ENCODE measurements around the gene BMAL1.

BMAL1 gene

GRCh38 chr11:13320688-13321087 is 43.1 kb downstream of the BMAL1 start:
- Histone ChIP-seq H3K27ac (ENCODE audit: low read length) (no peak overlapping the region), H3K9ac (ENCODE audit: low read depth, low read length) (no peak overlapping the region), H3K27me3 (ENCODE audit: insufficient read depth, low read length, poor library complexity) (no peaks in the 10 kb centered on the region), H3K4me3 (ENCODE audit: low read depth in 1 of 2, low read length in 2 of 2) (no peak overlapping the region), H3K36me3 (ENCODE audit: insufficient read depth, low read length) (no peaks in the 10 kb centered on the region), H3K4me1 (ENCODE audit: insufficient read depth, low read length) (peaks cover 9% of the 10 kb centered on the region), H4K20me1 (ENCODE audit: insufficient read depth, low read length) (peaks cover 31% of the 10 kb centered on the region), H3K4me2 (ENCODE audit: insufficient read depth, low read length) (no peak overlapping the region), H3K79me2 (ENCODE audit: insufficient read depth, low read length) (peaks cover 11% of the 10 kb centered on the region), H2AFZ (ENCODE audit: low read depth, low read length) (no peak overlapping the region), H3K9me3 (ENCODE audit: insufficient read depth, low read length, severe bottlenecking) (no peaks in the 10 kb centered on the region)
- TF ChIP-seq EZH2 (IDR thresholded peaks at IDR 0.05; ENCODE audit: borderline replicate concordance, low read depth, low read length, severe bottlenecking), result no peak
- TF ChIP-seq CTCF (IDR thresholded peaks at IDR 0.05; ENCODE audit: borderline replicate concordance, extremely low read depth, low read length, poor library complexity, severe bottlenecking), result no peak
- DNase-seq, result no peak
- no peak for ATAC-seq (ENCODE audit: insufficient read depth, low read depth)

- H4K20me1 ChIP-seq (ENCODE audit: insufficient read depth, low read length), result peaks cover 32% of the 10 kb centered on the region
- peaks cover 8% of the 10 kb centered on the region for H3K79me2 ChIP-seq (ENCODE audit: insufficient read depth, low read length)
- no peak overlapping the region for H2AFZ ChIP-seq (ENCODE audit: low read depth, low read length)
- H3K27me3 ChIP-seq (ENCODE audit: insufficient read depth, low read length, poor library complexity), result no peaks in the 10 kb centered on the region
- TF ChIP-seq EZH2 (IDR thresholded peaks at IDR 0.05; ENCODE audit: borderline replicate concordance, low read depth, low read length, severe bottlenecking), result no peak
- no peak for TF ChIP-seq CTCF (IDR thresholded peaks at IDR 0.05; ENCODE audit: borderline replicate concordance, extremely low read depth, low read length, poor library complexity, severe bottlenecking)
- no peaks in the 10 kb centered on the region for H3K36me3 ChIP-seq (ENCODE audit: insufficient read depth, low read length)
- no peak overlapping the region for H3K27ac ChIP-seq (ENCODE audit: low read length)
- no peak for ATAC-seq (ENCODE audit: insufficient read depth, low read depth)
- DNase-seq, result no peak
- no peak overlapping the region for H3K9ac ChIP-seq (ENCODE audit: low read depth, low read length)
- peaks cover 9% of the 10 kb centered on the region for H3K4me1 ChIP-seq (ENCODE audit: insufficient read depth, low read length)
- H3K9me3 ChIP-seq (ENCODE audit: insufficient read depth, low read length, severe bottlenecking), result no peaks in the 10 kb centered on the region
- H3K4me2 ChIP-seq (ENCODE audit: insufficient read depth, low read length), result no peak overlapping the region
- H3K4me3 ChIP-seq (ENCODE audit: low read depth in 1 of 2, low read length in 2 of 2), result no peak overlapping the region
These were observed 43.8 kb downstream of the BMAL1 start for GRCh38 chr11:13321431-13321830.

- no peaks in the 10 kb centered on the region for H3K27me3 ChIP-seq (ENCODE audit: insufficient read depth, low read length, poor library complexity)
- no peak overlapping the region for H3K27ac ChIP-seq (ENCODE audit: low read length)
- TF ChIP-seq EZH2 (IDR thresholded peaks at IDR 0.05; ENCODE audit: borderline replicate concordance, low read depth, low read length, severe bottlenecking) (no peak), CTCF (IDR thresholded peaks at IDR 0.05; ENCODE audit: borderline replicate concordance, extremely low read depth, low read length, poor library complexity, severe bottlenecking) (no peak)
- peaks cover 24% of the 10 kb centered on the region for H4K20me1 ChIP-seq (ENCODE audit: insufficient read depth, low read length)
- no peaks in the 10 kb centered on the region for H3K36me3 ChIP-seq (ENCODE audit: insufficient read depth, low read length)
- H3K79me2 ChIP-seq (ENCODE audit: insufficient read depth, low read length), result peaks cover 7% of the 10 kb centered on the region
- H3K4me1 ChIP-seq (ENCODE audit: insufficient read depth, low read length), result 0 out of 2 replicates have a peak, but pooled peaks cover 1% of the 10 kb centered on the region
- no peak overlapping the region for H3K4me3 ChIP-seq (ENCODE audit: low read depth in 1 of 2, low read length in 2 of 2)
- ATAC-seq (ENCODE audit: insufficient read depth, low read depth) (no peak), DNase-seq (no peak)
- no peak overlapping the region for H2AFZ ChIP-seq (ENCODE audit: low read depth, low read length)
- H3K4me2 ChIP-seq (ENCODE audit: insufficient read depth, low read length), result no peak overlapping the region
- no peak overlapping the region for H3K9ac ChIP-seq (ENCODE audit: low read depth, low read length)
- H3K9me3 ChIP-seq (ENCODE audit: insufficient read depth, low read length, severe bottlenecking), result no peaks in the 10 kb centered on the region
These were observed 46.6 kb downstream of the BMAL1 start for GRCh38 chr11:13324141-13324540.

DNA sequence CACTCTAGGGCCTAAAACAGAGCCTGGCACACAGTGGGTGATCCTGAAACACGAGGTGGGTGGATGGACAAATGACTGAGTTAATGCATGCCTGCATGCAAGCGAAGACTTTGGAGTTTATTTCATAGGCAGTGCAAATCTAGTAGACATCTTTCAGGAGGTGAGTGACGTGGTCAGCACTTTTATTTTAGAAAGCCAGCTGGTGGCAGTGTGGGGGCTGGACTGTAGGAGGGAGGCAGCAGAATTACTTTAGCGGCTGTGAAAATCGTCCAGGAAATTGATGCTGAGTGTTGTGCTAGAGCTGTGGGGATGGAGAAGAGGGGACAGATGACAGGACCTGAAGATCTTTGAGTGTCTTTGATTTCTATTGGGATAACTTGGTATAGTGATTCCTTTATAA is 47.1 kb downstream of the BMAL1 start:
- H3K9ac ChIP-seq (ENCODE audit: low read depth, low read length), result no peak overlapping the region
- H2AFZ ChIP-seq (ENCODE audit: low read depth, low read length), result no peak overlapping the region
- peaks cover 26% of the 10 kb centered on the region for H4K20me1 ChIP-seq (ENCODE audit: insufficient read depth, low read length)
- no peaks in the 10 kb centered on the region for H3K36me3 ChIP-seq (ENCODE audit: insufficient read depth, low read length)
- no peak for TF ChIP-seq CTCF (IDR thresholded peaks at IDR 0.05; ENCODE audit: borderline replicate concordance, extremely low read depth, low read length, poor library complexity, severe bottlenecking)
- no peak for TF ChIP-seq EZH2 (IDR thresholded peaks at IDR 0.05; ENCODE audit: borderline replicate concordance, low read depth, low read length, severe bottlenecking)
- no peak overlapping the region for H3K4me2 ChIP-seq (ENCODE audit: insufficient read depth, low read length)
- H3K4me3 ChIP-seq (ENCODE audit: low read depth in 1 of 2, low read length in 2 of 2), result no peak overlapping the region
- no peaks in the 10 kb centered on the region for H3K9me3 ChIP-seq (ENCODE audit: insufficient read depth, low read length, severe bottlenecking)
- ATAC-seq (ENCODE audit: insufficient read depth, low read depth) (no peak), DNase-seq (no peak)
- H3K27ac ChIP-seq (ENCODE audit: low read length), result no peak overlapping the region
- no peaks in the 10 kb centered on the region for H3K27me3 ChIP-seq (ENCODE audit: insufficient read depth, low read length, poor library complexity)
- peaks cover 4% of the 10 kb centered on the region; the same call in 1 of the 2 replicates for H3K79me2 ChIP-seq (ENCODE audit: insufficient read depth, low read length)
- no peaks in the 10 kb centered on the region for H3K4me1 ChIP-seq (ENCODE audit: insufficient read depth, low read length)

Measured in DND-41 (cell line).